Stimulated activated CD8-positive, alpha-beta memory T cell treated with anti-CD3 and anti-CD28 coated beads, Interleukin-7, amount 100 ng/mL, for 48 hours (primary cell): ENCODE data around the gene C17orf113.
A peak's percentile ranks its signal among the peaks of the same experiment; 100 is the strongest.

Experiments used
- DNase-seq, 2 donors: peaks; one replicate each; pipeline ENCODE4 v3.0.0-alpha.2; 2020; ENCODE audit warnings: low read depth in 1 of 2; ENCODE audit errors: extremely low read depth in 1 of 2

C17orf113 gene

DNA sequence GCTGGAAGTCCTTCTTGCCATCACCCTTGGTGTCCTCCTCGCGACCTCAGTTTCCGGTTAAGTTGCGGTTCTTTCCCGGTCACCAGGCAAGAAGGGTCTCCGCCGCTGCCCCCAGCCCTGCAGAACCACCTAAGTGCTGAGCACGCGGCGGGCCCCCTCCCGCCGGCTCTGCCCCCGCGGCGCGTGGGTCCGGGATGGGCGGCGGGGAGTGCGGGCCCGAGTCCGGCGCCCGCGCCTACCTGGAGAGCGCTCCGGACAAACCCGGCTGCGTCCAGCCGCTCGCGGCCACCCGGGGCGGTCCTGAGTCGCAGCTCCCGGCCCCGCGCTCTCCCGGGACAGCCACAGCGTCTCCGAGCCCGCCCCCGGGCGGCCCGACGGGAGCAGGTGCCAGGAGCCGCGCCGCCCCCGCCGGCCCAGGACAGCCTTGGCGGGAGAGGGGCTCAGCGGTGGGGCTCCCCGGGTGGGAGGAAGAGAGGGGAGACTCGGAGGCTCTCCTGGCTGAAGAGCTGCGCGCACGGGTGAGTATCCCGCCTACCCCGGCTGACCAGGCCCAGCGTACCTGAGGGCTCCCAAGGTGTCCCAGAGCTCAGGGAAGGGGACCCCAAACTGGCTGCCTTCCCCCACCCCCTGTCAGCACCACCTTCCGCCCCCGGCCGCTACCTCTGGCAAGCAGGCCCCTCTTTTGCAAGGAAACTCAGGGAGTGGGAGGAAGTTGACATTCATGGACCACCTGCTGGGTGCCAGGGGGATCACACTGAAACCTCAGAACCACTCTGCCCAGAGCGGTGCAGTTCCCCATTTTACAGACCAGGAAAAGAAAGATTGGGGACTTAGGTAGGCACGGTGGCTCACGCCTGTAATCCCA lies 22.2 kb upstream of the C17orf113 start:
- no peak for DNase-seq

DNA sequence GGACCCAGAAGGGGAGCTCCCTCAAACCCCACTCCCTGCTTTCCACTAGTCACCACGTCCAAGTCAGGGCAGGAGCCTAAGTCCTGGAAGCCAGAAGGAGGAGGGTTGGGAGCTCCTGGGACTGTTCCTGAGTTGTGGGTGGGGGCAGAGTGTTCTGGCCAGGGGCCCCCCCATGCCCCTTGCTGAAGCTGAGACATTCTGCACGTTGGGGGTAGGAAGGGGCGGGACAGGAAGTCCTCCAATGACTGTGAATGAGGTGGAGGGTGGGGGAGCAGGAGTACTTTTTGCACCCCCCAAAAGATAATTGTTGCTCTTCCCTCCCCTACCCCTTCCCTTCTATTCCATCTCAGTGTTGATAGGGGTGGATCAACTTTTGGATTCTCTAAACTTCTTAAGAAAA lies 21.4 kb upstream of the C17orf113 start:
- no peak for DNase-seq

DNA sequence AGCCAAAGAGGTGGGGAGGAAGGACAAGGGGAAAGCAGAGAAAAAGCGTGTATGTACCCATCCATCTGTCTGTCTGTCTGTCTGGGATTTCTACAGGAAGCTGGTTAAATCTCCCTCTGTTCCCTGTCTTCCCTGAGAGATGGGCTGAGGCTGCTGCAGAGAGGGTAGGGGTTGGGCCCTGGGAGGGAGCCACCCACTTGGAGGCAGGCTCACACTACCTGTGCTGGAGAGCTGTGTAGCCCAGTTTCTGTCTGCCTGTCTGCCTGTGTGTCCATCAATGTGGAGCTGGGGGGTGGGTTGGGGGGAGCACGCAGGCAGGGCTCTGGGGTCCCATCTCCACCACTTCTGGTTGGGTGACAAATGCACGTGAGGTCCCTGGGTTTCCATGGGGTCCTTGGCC lies 18.6 kb upstream of the C17orf113 start:
- DNase-seq: no peak

DNA sequence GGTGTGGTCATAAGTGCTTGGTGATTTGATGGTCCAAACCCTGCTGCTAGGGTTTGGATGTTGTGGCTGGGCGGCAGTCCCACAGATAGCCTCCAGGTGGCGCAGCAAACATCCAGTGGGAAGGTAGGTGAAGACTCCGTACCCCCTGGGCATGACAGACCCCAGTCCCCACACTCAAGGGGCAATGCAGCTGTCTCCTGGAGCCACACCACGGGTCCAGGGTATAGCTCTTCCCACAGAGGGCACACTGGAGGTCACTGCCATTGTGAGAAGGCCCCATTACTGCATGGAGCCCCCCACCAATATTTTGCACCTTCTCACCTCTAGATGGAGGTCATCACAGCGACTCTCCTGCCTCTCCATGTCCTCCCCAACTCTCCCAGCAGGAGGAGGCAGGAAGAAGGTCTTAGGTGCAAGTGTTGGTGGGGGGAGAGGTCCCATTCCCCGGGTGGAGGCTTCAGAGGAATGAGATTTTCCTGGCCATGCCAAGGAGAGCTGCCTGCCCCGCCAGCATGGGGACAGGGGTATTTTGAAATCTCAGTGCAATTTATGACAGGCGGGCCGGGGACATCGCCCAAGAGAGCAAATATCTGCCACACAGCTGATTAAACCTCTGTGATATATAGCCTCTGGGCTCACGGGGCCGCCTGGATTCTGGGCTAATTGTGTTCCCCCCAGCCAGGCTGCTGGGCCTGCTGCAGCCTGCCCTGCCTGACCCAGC lies 17.1 kb upstream of the C17orf113 start:
- DNase-seq: peak in 1 of 2 donors; percentile 45

DNA sequence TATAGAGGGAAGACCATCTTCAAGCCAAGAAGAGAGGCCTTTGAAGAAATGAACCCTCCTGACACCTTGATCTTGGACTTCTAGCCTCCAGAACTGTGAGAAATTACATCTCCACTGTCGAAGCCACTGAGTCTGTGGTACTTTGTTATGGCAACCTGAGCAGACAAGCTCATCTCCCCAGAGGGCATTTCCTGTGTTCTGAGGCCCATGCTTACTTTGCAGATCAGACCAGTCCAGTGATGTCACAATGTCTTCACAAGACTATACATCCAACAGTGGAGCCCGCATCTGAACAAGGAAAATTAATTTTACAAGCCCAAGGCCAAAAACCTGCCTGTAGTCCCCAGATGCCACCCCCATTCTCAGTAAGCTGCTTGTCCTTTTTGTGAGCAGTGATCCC lies 14.8 kb upstream of the C17orf113 start:
- no peak for DNase-seq

DNA sequence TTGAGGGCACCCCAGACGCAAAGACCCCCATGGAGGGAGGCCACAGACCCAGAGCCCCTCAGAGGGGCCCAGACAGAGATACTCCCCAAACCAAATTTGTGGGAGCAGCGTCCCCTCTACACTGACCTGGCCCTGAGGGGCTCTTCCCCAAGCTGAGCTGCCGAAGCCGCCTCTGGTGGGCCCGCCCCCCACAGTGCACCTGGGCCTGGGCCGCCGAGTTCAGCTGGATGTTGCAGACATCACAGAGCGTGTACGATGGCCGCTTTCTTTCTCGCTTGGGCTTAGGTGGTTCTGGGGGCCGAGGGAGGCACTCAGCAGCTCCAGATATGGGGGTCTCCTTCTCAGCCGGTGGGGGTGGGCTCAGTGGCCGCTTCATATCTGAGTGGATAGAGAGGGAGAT lies 12.3 kb upstream of the C17orf113 start:
- DNase-seq: no peak

DNA sequence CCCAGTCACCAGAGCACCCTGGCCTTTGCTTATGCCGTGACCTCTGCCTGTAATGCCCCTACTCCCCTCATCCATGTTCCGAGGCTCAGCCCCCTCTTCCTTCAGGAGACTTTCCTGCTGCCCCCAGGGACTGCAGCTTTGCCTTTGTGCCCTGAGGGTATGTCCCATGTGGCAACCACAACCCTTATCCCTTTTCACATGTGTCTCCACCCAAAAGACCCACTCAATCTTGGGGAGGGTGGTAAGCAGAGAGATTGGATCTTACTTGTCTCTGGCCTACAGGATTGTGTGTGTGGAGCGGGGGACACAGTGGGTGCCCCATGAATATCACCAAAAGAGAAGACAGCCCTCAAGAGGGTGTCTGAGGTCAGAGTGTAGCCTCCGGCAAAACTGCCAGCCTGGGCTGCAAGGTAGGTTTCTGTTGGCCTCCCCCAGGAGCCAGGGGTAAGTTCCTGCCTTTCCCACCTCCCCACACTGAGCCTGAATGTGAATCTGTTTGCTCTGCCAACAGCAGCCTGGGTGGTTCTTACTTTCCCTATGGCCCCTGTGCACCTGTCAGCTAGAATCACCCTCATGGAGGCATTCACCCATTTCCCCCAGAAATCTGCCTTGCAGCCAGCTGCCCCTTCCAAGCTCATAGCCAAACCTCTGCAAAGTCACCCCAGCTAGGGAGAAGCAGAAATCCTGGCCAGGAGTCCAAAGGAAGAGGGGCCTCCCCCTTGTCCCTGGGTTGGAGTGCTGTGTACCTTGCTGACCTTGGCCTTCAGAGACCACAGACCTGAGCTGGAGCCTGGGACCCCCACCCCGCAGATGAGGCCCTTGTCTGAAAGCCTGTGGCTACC lies 11.5 kb upstream of the C17orf113 start:
- DNase-seq: no peak

DNA sequence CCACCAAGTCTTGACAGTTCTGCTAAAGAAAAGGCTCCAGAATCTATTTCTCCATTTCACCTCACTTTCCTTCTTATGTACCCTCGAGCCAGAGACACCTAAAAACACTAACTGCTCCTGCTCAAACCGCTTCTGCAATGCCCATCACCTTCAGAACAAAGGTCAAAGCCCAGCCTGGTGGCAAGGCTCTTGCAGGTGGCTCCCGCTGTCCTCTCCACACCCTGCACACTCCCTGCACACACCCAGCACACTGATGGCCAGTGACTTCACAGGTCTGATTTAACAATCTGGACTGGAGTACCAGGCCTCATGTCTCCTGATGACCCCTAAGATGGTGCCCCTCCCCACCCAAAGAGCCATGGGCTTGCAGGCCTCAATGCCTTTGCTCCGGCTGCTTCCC lies 9.8 kb upstream of the C17orf113 start:
- DNase-seq: no peak

DNA sequence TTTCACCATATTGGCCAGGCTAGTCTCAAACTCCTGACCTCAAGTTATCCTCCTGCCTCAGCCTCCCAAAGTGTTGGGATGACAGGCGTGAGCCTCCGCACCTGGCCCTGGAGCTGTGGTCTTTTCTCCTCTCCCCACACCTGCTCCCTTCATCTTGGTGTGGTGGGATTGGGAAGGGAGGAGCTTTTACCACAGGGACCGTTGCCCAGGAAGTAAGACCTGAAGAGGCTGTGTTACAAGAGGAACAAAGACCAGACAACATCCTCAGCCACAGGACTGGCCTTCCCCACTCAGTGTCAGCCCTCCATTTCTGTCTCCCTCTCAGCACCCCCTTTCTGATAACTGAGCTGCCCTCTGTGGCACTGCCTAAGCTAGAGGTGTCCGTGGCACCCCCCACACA lies 9.4 kb upstream of the C17orf113 start:
- no peak for DNase-seq

DNA sequence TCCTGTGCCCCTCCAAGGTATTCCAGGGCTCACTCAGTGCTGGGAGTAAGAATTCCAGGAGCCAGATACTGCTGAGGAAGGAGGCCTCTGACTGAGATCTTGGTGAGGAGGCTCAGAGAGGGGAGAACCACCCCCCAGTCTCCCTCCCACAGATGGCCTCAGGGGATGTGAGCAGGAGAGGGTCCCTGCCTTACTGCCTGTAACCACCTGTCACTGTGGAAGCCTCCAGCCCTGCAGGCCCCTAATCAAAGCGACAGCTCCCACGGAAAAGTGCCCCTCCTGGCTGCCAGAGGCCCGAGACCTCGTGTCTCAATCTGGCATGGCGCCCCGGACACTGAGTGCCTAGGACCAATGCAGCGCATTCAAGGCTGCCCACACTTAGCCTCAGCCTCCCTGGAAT lies 7.7 kb upstream of the C17orf113 start:
- DNase-seq: no peak

DNA sequence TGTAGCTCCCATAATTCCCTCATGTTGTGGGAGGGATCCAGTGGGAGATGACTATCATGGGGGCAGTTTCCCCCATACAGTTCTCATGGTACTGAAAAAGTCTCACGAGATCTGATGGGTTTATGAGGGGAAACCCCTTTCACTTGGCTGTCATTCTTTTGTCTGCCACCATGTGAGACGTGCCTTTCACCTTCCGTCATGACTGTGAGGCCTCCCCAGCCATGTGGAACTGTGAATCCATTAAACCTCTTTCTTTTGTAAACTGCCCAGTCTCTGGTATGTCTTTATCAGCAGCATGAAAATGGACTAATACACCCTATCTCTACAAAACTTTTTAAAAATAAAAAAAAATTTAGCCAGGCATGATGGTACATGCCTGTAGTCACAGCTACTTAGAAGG lies 6.2 kb upstream of the C17orf113 start:
- no peak for DNase-seq

DNA sequence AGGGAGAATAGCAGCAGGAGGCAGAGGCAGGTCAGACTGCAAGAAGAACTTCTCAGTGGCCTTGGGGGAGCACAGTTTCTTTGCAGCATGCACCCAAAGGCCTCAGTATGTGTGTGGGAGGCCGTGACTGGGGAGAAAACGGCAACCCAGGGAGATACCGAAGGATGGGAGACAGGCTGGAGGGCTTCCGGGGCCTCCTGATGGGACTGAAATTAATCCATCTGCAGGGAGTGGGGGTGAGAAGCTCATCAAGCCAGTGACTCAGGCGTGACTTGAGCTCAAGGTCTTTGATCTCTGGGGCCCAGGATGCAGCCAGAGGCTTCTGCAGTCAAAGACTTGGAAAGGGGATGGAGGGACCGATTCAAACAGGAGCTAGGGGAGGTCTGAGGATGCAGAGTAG lies 5.1 kb upstream of the C17orf113 start:
- DNase-seq: no peak

DNA sequence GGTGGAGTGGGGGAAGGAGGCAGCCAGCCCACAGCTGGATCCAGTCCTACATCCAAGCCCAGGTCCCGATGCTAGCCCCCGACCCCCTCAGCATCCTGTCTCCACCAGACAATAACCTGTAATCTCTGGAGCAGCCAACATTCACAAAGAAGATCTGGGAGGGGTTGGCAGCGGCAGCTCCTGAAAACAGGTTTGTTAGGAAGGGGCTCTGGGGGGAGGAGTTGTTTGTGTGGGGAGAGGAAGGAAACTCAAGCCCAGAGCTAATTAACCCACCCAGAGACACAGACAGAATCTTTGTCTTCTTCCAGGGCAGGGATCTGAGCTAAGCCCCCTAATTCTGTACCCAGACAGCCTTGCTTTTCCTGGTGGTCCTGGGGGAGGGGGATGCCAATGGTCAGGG lies 4.6 kb upstream of the C17orf113 start:
- no peak for DNase-seq

DNA sequence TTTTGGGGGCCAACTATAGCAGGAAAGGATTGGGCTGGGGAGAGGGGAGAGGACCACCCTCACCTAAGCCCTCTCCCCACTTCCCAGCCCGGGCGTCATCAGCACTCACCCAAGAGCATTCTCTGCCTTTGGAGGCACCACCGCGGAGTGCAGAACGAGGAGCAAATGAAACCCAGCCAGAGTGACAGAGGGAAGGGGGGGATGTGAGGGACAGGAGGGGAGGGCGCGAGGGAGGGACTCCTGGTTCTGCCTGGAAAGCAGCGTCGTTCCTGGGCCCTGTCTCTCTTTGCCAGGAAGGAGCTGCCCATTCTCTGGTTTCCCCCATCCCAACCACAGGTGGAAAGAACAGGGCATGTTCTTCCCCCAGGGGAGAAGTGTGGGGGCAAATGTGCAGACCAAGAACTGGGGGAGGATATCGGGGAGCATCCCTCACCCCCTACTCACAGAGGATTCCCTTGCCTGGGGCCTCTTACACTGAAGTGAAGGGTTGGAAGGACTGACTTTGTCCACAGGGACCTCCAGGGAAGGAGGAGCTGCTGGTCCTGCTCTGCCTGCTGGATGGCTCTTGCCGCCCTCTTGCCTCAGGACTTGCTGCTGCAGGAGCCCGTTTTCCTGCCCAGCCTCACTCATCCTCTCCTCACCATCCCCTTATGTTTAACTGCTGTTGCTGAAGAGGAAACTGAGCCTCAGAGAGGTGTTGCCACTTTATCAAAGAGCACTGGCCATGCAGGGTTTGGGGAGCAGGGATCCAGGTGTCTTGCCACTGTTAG lies 3.5 kb upstream of the C17orf113 start:
- no peak for DNase-seq

DNA sequence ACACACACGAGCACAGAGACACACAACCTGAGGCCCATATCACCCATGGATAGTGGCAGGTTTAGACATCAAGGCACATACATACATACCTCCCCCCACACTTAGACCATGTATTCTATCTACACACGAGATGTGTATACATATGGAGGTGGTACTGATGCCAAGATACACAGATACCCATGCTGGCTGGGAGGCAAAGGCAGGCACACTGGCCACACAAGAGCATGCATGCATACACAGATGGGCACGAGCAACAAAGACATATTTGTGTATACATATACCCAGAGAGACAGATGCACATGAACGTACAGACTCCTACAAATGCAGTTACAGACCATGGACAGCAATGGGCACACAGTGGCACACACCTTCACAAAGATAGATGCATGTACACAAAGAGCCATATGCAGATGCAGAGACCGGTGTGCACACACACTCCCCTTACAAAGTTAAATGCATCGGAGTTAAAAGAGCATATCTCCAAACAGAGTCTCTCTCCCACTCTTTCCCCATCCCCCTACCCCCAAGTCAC lies 2.0 kb upstream of the C17orf113 start:
- DNase-seq: no peak

DNA sequence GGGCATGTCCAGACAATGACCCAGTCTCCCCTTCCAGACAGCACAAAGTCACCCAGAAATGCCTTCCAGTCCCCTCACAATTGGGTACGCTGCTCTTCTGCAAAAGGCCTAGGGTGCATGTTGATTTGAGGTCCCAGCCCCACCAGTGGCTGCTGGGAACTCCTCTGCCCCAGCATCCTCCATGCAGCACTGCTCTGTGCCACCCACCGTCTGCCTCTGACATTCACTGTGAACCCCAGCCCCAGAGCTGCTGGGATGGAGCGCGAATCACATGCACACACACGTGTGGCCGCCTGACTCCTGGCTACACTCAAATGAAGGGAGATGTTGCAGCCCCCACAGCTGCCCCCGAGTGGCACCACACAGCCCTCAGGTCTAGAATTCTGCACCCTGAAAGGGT lies 1.2 kb upstream of the C17orf113 start:
- no peak for DNase-seq

DNA sequence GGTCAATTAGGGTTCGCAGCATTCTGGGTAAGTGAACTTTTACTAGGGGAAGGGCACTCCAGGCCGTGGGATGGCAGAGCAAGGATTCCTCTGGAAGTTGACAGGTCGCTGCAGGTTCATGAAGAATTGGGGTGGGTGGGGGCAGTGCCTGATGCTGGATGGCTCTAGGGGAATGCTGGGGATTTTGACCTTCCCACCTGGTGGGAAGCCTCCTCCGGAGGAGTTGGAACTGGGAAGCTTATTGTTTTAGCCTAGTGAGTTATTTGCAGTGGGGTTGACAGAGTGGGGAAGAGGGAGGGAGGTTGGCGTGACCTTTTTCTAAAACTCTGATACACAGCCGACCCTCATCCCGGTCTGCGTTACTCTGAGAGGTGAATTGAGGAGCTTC lies 606 bp upstream of the C17orf113 start:
- DNase-seq: no peak

DNA sequence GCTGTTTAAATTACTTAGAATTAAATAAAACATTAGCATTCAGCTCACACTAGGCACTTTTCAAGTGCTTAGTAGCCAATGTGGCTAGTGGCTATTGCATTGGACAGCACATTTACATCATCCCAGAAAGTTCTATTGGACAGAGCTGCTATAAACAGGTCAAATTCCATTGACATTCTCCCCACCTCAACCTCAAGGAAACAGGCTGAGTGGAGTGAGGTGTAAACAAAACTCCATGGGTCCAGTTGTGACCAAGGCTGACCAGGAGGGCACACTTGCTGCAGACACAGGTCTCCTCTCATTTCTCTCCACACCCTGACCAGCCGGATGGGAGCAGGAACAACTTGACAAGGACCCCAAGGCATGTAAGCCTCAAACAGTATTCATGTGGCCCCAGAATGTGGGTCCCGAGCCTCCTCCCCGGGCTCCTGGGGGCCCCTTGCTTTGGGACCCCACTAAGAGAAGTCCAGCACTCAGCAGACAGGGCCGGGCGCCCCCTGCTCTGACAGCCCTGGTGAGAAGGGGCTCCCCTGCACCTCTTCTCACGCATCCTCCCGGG lies 488 bp downstream of the C17orf113 start:
- no peak for DNase-seq

DNA sequence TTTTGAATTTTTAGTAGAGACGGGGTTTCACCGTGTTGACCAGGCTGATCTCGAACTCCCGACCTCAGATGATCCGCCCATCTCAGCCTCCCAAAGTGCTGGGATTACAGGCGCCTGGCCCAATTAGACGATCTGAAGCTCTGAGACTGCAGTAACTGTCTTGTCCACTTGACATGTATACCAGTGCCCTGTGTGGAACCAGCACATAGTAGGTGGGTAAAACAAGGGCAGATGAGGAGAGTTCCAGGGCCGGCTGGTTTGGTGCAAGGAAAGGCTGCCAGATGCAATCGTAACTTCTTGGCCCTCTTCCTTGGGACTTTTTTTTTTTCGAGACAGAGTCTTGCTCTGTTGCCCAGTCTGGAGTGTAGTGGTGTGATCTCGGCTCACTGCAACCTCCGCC lies 3.1 kb downstream of the C17orf113 start:
- no peak for DNase-seq

DNA sequence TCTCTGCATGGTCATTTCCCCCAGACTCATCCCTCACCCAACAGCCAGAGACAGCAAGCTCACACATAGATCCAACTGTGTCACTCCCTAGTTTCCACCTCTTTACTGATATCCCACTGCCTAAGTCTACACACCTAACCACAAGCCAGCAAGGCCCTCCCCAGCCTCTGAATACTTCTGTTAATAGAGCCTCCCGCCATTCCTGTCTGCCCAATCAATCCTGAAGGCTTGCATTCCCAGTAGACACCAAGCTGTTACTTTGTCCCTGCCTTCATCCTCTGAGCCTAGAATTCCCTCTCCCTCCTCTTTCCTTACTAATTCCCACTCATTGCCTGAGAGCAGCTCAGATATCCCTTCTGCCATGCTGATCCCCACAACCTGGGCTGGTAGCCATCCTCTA lies 4.7 kb downstream of the C17orf113 start:
- no peak for DNase-seq
